ENCODE results near the gene ZNF24. TPM values are rescaled to one million over a fixed set of nuclear protein-coding genes. Genes with fewer than 3 reads are reported as not detected.

The ZNF24 gene
- total RNA-seq, 2 experiments from 2014 or later, result 46.8 to 47.8 TPM

DNA sequence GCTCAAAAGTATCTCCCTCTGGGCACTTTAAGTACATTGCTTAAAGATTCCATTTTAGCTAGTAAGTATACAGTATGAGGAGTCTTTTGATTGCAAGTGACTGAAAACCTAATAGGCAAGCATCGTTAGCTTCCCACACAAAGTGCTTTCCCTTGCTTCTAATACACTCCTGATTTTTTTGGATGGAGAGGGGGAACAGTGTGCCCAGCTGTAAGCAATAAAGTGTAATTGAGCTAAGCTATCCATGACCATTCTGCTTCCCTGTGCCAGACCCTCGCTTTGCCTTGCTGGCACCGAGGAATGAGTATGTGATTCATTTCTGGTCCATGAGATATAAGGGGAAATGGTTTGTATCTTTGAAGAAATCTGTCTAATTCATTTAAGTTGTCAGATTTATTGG, 3.8 kb upstream of the ZNF24 start:
- Mint-ChIP-seq H3K9me3 (peaks cover 7% of the 10 kb centered on the region), H3K36me3 (ENCODE audit: low read depth) (peaks cover 4% of the 10 kb centered on the region), H3K27me3 (ENCODE audit: low read depth) (no peaks in the 10 kb centered on the region), H3K27ac (no peak overlapping the region), H3K4me1 (ENCODE audit: low read depth) (peaks cover 14% of the 10 kb centered on the region), H3K4me3 (no peak overlapping the region)
- intact Hi-C loops (cut with micrococcal nuclease), result no loop called here
- CTCF ChIA-PET, result interaction anchor here (0.6 to 0.9 kb wide), 3 partner anchors 39 to 79 kb away, joined by 3 to 6 read pairs (median 4); no protein-coding TSS in a partner anchor
- DNase-seq, result no peak

GRCh38 chr18:35345950-35346349, 1.7 kb upstream of the ZNF24 start:
- intact Hi-C loops (cut with micrococcal nuclease), result loop anchor here (2.0 kb wide), 2 partner anchors 271 to 485 kb away; no protein-coding TSS in a partner anchor
- CTCF ChIA-PET, result interaction anchor here (0.7 to 2.2 kb wide), 3 partner anchors 9 to 557 kb away, joined by 3 to 8 read pairs (median 3); no protein-coding TSS in a partner anchor
- Mint-ChIP-seq H3K4me3 (no peak overlapping the region), H3K27ac (no peak overlapping the region), H3K27me3 (ENCODE audit: low read depth) (no peaks in the 10 kb centered on the region), H3K9me3 (no peaks in the 10 kb centered on the region), H3K4me1 (ENCODE audit: low read depth) (peaks cover 26% of the 10 kb centered on the region), H3K36me3 (ENCODE audit: low read depth) (peaks cover 4% of the 10 kb centered on the region)
- no peak for DNase-seq

DNA sequence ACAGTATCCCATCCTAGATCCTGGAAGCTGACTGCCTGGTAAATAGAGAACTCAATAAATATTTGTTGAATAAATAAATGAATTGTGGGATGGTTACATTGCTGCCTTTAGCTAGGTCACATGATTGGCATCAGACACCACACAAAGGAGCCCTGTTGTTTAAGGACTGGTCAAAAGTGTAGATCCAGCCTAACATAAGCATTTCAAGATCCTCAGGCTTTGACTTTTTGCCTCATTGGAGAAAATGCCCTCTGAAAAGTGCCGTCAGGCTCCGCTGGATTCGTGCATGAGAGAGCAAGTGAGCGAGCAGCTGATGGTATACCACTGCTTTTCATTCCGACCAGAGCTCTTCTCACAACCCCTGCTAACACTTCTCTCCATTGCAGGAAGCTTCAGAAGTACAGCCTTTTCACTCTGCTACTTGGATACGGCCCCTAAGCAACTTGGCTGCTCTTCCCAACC, 1.3 kb upstream of the ZNF24 start:
- peaks cover 5% of the 10 kb centered on the region for H3K36me3 Mint-ChIP-seq (ENCODE audit: low read depth)
- peak overlapping the region; percentile 92 for H3K4me3 Mint-ChIP-seq
- no peak overlapping the region for H3K27ac Mint-ChIP-seq
- CTCF ChIA-PET, result interaction anchor here (0.7 to 2.2 kb wide), 5 partner anchors 10 to 557 kb away, joined by 3 to 8 read pairs (median 3); no protein-coding TSS in a partner anchor
- no peaks in the 10 kb centered on the region for H3K27me3 Mint-ChIP-seq (ENCODE audit: low read depth)
- no peaks in the 10 kb centered on the region for H3K9me3 Mint-ChIP-seq
- peaks cover 30% of the 10 kb centered on the region for H3K4me1 Mint-ChIP-seq (ENCODE audit: low read depth)
- intact Hi-C loops (cut with micrococcal nuclease), result loop anchor here (2.0 kb wide), 2 partner anchors 271 to 485 kb away; no protein-coding TSS in a partner anchor
- DNase-seq, result no peak

DNA sequence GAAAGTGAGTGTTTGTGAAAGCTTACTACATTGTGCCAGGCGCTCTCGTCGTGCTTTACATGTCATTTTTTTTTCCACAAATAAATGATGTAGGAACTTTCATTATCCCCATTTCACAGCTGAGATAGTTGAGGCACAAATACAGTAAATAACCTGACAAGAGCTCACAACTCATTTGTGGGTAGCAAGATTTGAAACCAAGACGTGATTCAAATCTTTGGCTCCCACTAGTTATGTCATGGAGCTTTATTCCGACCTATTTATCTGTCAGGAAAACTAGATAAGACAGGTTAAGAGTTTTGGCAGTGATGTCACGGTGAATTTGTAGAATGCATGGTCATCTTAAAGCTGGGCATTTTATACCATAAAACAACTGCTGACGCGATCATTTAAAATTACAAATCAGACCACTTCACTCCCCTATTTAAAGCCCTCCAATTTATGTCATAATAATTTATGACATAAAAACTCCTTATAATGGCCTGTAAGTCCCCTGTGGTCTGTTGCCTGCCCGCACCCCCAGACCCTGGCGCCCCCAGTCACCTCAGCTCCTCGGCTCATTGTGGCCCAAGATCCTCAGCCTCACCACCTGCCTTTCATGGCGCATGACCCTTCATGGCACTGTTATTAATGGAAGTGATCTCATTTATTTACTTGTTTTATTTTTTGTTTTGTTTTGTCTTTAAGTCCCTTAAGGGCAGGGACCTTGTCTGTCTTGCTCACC, 678 bp upstream of the ZNF24 start:
- H3K36me3 Mint-ChIP-seq (ENCODE audit: low read depth), result peaks cover 5% of the 10 kb centered on the region
- H3K27ac Mint-ChIP-seq, result peak overlapping the region; percentile 92
- intact Hi-C loops (cut with micrococcal nuclease), result loop anchor here (1.0 to 5.0 kb wide), 12 partner anchors 32 to 784 kb away; partner anchors contain the start of genes ELP2, INO80C, MAPRE2 and RMP24
- no peaks in the 10 kb centered on the region for H3K9me3 Mint-ChIP-seq
- DNase-seq, result no peak
- H3K4me3 Mint-ChIP-seq, result peak overlapping the region; percentile 92
- CTCF ChIA-PET, result interaction anchor here (1.1 to 2.2 kb wide), 5 partner anchors 10 to 115 kb away, joined by 3 to 8 read pairs (median 4); no protein-coding TSS in a partner anchor
- no peaks in the 10 kb centered on the region for H3K27me3 Mint-ChIP-seq (ENCODE audit: low read depth)
- H3K4me1 Mint-ChIP-seq (ENCODE audit: low read depth), result peaks cover 36% of the 10 kb centered on the region

DNA sequence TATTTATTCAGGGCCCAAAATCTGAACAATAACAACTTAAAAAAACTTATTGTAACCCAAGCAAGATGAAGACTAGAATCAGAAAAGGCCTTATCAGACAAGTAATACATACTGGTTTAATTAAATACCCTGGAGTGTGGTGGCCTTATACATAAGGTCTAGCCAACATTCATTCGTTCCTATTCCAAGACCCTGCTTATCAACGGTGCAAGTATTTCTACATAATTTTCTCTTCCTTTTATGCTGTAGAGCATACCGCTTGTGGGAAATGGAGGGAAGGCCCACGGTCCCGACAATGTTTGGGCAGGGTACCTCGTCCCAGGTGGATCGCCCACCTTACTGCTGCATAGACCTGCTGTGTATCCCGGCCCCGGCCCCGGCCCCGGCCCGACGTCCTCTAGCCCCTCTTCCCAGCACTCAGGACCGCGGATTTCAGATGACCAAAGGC, 708 bp downstream of the ZNF24 start:
- no peak for DNase-seq
- no peaks in the 10 kb centered on the region for H3K9me3 Mint-ChIP-seq
- no peaks in the 10 kb centered on the region for H3K27me3 Mint-ChIP-seq (ENCODE audit: low read depth)
- CTCF ChIA-PET, result interaction anchor here (1.4 to 2.2 kb wide), 2 partner anchors 12 to 113 kb away, joined by 8 read pairs; no protein-coding TSS in a partner anchor
- H3K36me3 Mint-ChIP-seq (ENCODE audit: low read depth), result peaks cover 19% of the 10 kb centered on the region
- peaks cover 49% of the 10 kb centered on the region for H3K4me1 Mint-ChIP-seq (ENCODE audit: low read depth)
- H3K27ac Mint-ChIP-seq, result peak overlapping the region; percentile 92
- intact Hi-C loops (cut with micrococcal nuclease), result loop anchor here (5.0 kb wide), 1 partner anchor 316 kb away; no protein-coding TSS in a partner anchor
- H3K4me3 Mint-ChIP-seq, result peak overlapping the region; percentile 92

- H3K4me3 Mint-ChIP-seq, result no peak overlapping the region
Measured at GRCh38 chr18:35337286-35337685, 6.9 kb downstream of the ZNF24 start.

GRCh38 chr18:35335866-35336265, 8.4 kb downstream of the ZNF24 start:
- H3K36me3 Mint-ChIP-seq (ENCODE audit: low read depth), result peaks cover 66% of the 10 kb centered on the region
- peaks cover 42% of the 10 kb centered on the region for H3K4me1 Mint-ChIP-seq (ENCODE audit: low read depth)
- no peak overlapping the region for H3K4me3 Mint-ChIP-seq
- H3K27ac Mint-ChIP-seq, result no peak overlapping the region
- H3K27me3 Mint-ChIP-seq (ENCODE audit: low read depth), result no peaks in the 10 kb centered on the region
- DNase-seq, result no peak
- H3K9me3 Mint-ChIP-seq, result no peaks in the 10 kb centered on the region
- CTCF ChIA-PET, result interaction anchor here (1.8 kb wide), 1 partner anchor 19 kb away, joined by 7 read pairs; no protein-coding TSS in a partner anchor
- intact Hi-C loops (cut with micrococcal nuclease), result no loop called here

More at GRCh38 chr18:35337286-35337685, 6.9 kb downstream of the ZNF24 start:
- Mint-ChIP-seq H3K36me3 (ENCODE audit: low read depth) (peaks cover 65% of the 10 kb centered on the region), H3K27me3 (ENCODE audit: low read depth) (no peaks in the 10 kb centered on the region), H3K4me1 (ENCODE audit: low read depth) (peaks cover 49% of the 10 kb centered on the region), H3K27ac (no peak overlapping the region), H3K9me3 (no peaks in the 10 kb centered on the region)
- intact Hi-C loops (cut with micrococcal nuclease), result no loop called here
- no peak for DNase-seq
- CTCF ChIA-PET, result interaction anchor here (0.5 kb wide), 1 partner anchor 331 kb away, joined by 4 read pairs; no protein-coding TSS in a partner anchor

GRCh38 chr18:35334821-35335220, 9.4 kb downstream of the ZNF24 start:
- Mint-ChIP-seq H3K36me3 (ENCODE audit: low read depth) (peaks cover 63% of the 10 kb centered on the region), H3K4me1 (ENCODE audit: low read depth) (peaks cover 32% of the 10 kb centered on the region), H3K27me3 (ENCODE audit: low read depth) (no peaks in the 10 kb centered on the region), H3K9me3 (no peaks in the 10 kb centered on the region), H3K27ac (no peak overlapping the region), H3K4me3 (no peak overlapping the region)
- no peak for DNase-seq
- intact Hi-C loops (cut with micrococcal nuclease), result no loop called here
- CTCF ChIA-PET, result interaction anchor here (1.0 to 1.8 kb wide), 2 partner anchors 20 to 34 kb away, joined by 3 to 7 read pairs; no protein-coding TSS in a partner anchor

DNA sequence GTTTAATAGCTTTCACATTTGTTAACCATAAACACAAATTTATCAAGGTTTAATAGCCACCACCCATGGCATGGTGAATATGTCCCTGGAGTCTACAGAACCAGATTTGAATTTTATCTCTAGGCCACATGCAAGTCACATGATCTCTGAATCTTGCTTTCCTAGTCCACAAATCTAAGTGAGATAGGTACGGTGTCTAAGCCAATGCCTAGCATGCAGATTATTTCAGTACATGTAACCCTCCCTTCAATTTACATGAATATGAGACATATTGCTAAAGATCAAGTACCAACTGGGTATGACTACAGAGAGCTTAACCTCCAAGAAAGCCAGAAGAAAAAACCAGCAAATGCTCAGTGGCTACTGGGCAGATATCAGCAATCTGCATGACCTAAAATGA, 10.0 kb downstream of the ZNF24 start:
- H3K4me3 Mint-ChIP-seq, result no peak overlapping the region
- CTCF ChIA-PET, result interaction anchor here (1.0 to 1.8 kb wide), 2 partner anchors 21 to 33 kb away, joined by 3 to 7 read pairs; no protein-coding TSS in a partner anchor

DNA sequence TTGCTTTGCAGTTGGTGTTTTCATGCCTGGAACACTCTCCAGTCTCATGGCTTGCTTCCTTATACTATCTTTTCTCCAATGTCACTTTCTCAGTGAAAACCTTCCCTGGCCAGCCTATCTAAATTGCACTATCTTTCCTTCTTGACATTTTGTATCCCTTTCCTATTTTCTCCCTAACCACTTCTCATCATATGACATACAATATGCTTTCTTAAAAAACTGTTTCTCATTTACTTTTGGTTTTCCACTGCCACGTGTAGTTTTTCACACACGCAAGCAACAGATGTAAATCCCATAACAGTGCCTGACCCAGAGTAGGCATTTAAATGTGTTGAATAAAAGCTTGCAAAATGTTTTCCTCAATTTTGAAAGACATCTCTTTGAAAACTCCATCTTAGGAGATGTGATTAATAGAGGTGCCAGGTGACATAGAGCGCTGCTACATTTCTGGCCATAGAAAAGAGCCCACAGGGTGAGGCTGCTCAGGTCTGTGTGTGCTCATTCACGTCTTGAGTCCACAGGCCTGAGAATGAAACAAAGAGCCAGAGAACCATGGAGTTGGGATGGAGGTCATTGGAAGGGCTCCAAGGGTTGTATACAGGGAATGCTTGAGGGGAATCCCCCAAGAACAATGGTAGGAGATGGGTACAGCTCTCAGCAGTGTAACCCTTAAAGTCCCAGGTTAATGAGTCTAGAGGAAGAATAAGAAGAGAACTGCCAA, 12.7 kb downstream of the ZNF24 start:
- Mint-ChIP-seq H3K9me3 (peaks cover 3% of the 10 kb centered on the region), H3K36me3 (ENCODE audit: low read depth) (peaks cover 37% of the 10 kb centered on the region), H3K27ac (no peak overlapping the region), H3K4me3 (no peak overlapping the region), H3K27me3 (ENCODE audit: low read depth) (no peaks in the 10 kb centered on the region), H3K4me1 (ENCODE audit: low read depth) (peaks cover 9% of the 10 kb centered on the region)
- intact Hi-C loops (cut with micrococcal nuclease), result no loop called here
- no peak for DNase-seq
- CTCF ChIA-PET, result interaction anchor here (0.6 kb wide), 1 partner anchor 798 kb away, joined by 3 read pairs; no protein-coding TSS in a partner anchor

More for the DNA sequence above, 10.0 kb downstream of the ZNF24 start:
- peaks cover 57% of the 10 kb centered on the region for H3K36me3 Mint-ChIP-seq (ENCODE audit: low read depth)
- intact Hi-C loops (cut with micrococcal nuclease), result no loop called here
- no peaks in the 10 kb centered on the region for H3K27me3 Mint-ChIP-seq (ENCODE audit: low read depth)
- no peak overlapping the region for H3K27ac Mint-ChIP-seq
- DNase-seq, result no peak
- H3K9me3 Mint-ChIP-seq, result no peaks in the 10 kb centered on the region
- peaks cover 26% of the 10 kb centered on the region for H3K4me1 Mint-ChIP-seq (ENCODE audit: low read depth)

DNA sequence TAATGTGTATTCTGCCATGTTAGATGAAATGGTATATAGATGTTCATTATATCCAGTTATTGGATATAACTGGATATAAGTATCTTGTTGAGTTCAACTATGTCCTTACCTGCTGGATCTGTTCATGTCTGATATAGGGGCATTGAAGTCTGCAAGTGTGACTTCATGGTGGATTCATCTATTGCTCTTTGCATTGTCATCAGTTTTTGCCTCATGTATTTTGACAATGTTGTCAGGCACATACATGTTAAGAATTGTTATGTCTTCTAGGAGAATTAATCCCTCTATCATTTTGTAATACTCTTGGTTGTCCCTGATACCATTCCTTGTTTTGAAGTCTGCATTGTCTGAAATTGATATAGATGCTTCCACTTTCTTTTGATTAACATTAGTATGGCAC, 15.4 kb downstream of the ZNF24 start:
- intact Hi-C loops (cut with micrococcal nuclease), result no loop called here

More for the DNA sequence above, 15.4 kb downstream of the ZNF24 start:
- no peak overlapping the region for H3K4me3 Mint-ChIP-seq
- no peak for DNase-seq
- H3K4me1 Mint-ChIP-seq (ENCODE audit: low read depth), result peaks cover 3% of the 10 kb centered on the region
- H3K36me3 Mint-ChIP-seq (ENCODE audit: low read depth), result peaks cover 18% of the 10 kb centered on the region
- no peaks in the 10 kb centered on the region for H3K27me3 Mint-ChIP-seq (ENCODE audit: low read depth)
- H3K9me3 Mint-ChIP-seq, result peaks cover 3% of the 10 kb centered on the region
- H3K27ac Mint-ChIP-seq, result no peak overlapping the region
- CTCF ChIA-PET, result no interaction called here

Measured in activated naive CD4-positive, alpha-beta T cell treated with anti-CD3 and anti-CD28 coated beads for 36 hours (primary cell).